ENCODE data around the gene LARP4B. TPM values are rescaled to one million over a fixed set of nuclear protein-coding genes. Genes with fewer than 3 reads are reported as not detected.

LARP4B gene
- total RNA-seq, 1 experiment from 2014 or later = 181 TPM

DNA sequence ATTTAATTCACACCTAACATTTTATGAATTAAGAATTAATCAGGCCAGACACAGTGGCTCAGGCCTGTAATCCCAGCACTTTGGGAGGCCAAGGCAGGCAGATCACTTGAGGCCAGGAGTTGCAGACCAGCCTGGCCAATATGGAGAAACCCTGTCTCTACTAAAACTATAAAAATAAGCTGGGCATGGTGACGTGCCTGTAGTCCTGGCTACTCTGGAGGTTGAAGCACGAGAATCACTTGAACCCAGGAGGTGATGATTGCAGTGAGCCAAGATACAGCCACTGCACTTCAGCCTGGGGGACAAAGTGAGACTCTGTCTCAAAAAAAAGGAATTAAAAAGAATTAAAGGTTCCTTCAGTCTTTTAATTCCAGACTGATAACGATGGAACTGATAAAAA lies 11.1 kb downstream of the LARP4B start:
- BruUV-seq (replicated peaks) = no TSS peak
- no peak overlapping the region for H3K27ac Mint-ChIP-seq (ENCODE audit: unreplicated experiment)
- intact Hi-C loops (cut with micrococcal nuclease; ENCODE audit: unreplicated experiment) = no loop called here
- H3K4me3 Mint-ChIP-seq (ENCODE audit: low read depth, unreplicated experiment) = no peak overlapping the region
- H3K36me3 Mint-ChIP-seq (ENCODE audit: insufficient read depth, unreplicated experiment) = peaks cover 48% of the 10 kb centered on the region
- no peaks in the 10 kb centered on the region for H3K27me3 Mint-ChIP-seq (ENCODE audit: unreplicated experiment)
- TF ChIP-seq, protein P1, sequence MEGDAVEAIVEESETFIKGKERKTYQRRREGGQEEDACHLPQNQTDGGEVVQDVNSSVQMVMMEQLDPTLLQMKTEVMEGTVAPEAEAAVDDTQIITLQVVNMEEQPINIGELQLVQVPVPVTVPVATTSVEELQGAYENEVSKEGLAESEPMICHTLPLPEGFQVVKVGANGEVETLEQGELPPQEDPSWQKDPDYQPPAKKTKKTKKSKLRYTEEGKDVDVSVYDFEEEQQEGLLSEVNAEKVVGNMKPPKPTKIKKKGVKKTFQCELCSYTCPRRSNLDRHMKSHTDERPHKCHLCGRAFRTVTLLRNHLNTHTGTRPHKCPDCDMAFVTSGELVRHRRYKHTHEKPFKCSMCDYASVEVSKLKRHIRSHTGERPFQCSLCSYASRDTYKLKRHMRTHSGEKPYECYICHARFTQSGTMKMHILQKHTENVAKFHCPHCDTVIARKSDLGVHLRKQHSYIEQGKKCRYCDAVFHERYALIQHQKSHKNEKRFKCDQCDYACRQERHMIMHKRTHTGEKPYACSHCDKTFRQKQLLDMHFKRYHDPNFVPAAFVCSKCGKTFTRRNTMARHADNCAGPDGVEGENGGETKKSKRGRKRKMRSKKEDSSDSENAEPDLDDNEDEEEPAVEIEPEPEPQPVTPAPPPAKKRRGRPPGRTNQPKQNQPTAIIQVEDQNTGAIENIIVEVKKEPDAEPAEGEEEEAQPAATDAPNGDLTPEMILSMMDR (IDR thresholded peaks at IDR 0.05; ENCODE audit: unreplicated experiment) = no peak
- H3K9me3 Mint-ChIP-seq (ENCODE audit: low read depth, unreplicated experiment) = no peaks in the 10 kb centered on the region
- DNase-seq = no peak
- CTCF ChIA-PET = no interaction called here
- peaks cover 16% of the 10 kb centered on the region for H3K4me1 Mint-ChIP-seq (ENCODE audit: low read depth, unreplicated experiment)

GRCh38 chr10:919481-919880 lies 12.0 kb downstream of the LARP4B start:
- H3K27ac Mint-ChIP-seq (ENCODE audit: unreplicated experiment) = no peak overlapping the region
- H3K27me3 Mint-ChIP-seq (ENCODE audit: unreplicated experiment) = no peaks in the 10 kb centered on the region
- TF ChIP-seq, protein P1 (IDR thresholded peaks at IDR 0.05; ENCODE audit: unreplicated experiment) = no peak
- no peaks in the 10 kb centered on the region for H3K9me3 Mint-ChIP-seq (ENCODE audit: low read depth, unreplicated experiment)
- no peak overlapping the region for H3K4me3 Mint-ChIP-seq (ENCODE audit: low read depth, unreplicated experiment)
- H3K36me3 Mint-ChIP-seq (ENCODE audit: insufficient read depth, unreplicated experiment) = peaks cover 49% of the 10 kb centered on the region
- CTCF ChIA-PET = no interaction called here
- peaks cover 12% of the 10 kb centered on the region for H3K4me1 Mint-ChIP-seq (ENCODE audit: low read depth, unreplicated experiment)
- DNase-seq = no peak
- intact Hi-C loops (cut with micrococcal nuclease; ENCODE audit: unreplicated experiment) = no loop called here
- BruUV-seq (replicated peaks) = no TSS peak

DNA sequence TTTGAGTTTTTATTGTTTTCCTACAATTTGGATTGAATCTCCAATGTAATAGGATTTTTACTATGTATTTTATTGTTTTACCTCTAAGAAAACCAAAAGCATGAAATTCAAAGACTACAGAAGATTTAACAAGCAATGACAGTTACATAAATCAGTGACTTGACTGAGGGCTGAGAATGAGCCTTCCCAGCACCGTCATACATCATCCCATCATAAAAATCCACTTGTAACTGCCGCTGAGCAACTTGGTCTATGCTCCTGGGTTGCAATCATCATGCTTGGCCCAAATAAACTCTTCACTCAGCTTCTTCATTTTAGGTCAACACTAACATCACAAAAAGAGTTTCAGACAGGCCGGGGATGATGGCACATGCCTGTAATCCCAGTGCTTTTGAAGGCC lies 13.5 kb downstream of the LARP4B start:
- peaks cover 41% of the 10 kb centered on the region for H3K36me3 Mint-ChIP-seq (ENCODE audit: insufficient read depth, unreplicated experiment)
- intact Hi-C loops (cut with micrococcal nuclease; ENCODE audit: unreplicated experiment) = no loop called here
- TF ChIP-seq, protein P1 (IDR thresholded peaks at IDR 0.05; ENCODE audit: unreplicated experiment) = no peak
- H3K27ac Mint-ChIP-seq (ENCODE audit: unreplicated experiment) = no peak overlapping the region
- H3K4me1 Mint-ChIP-seq (ENCODE audit: low read depth, unreplicated experiment) = peaks cover 8% of the 10 kb centered on the region
- H3K4me3 Mint-ChIP-seq (ENCODE audit: low read depth, unreplicated experiment) = no peak overlapping the region
- CTCF ChIA-PET = no interaction called here
- BruUV-seq (replicated peaks) = no TSS peak
- no peaks in the 10 kb centered on the region for H3K27me3 Mint-ChIP-seq (ENCODE audit: unreplicated experiment)
- H3K9me3 Mint-ChIP-seq (ENCODE audit: low read depth, unreplicated experiment) = no peaks in the 10 kb centered on the region
- DNase-seq = no peak

DNA sequence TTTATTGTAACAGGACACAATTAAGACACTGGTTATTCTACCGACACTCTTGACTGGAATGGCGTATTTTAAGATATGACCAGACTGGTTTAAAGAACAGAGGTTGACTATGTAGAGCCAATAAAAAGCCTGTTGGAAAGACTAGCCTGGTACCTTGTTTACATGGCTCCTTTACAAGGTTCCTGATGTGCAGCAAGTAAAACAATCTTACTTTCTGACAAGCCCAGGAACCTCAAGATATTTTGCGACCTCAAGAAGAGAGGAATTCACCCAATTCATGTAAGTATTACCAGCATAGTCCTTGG lies 14.1 kb downstream of the LARP4B start:
- Mint-ChIP-seq H3K27me3 (ENCODE audit: unreplicated experiment) (no peaks in the 10 kb centered on the region), H3K27ac (ENCODE audit: unreplicated experiment) (no peak overlapping the region), H3K9me3 (ENCODE audit: low read depth, unreplicated experiment) (no peaks in the 10 kb centered on the region), H3K4me1 (ENCODE audit: low read depth, unreplicated experiment) (peaks cover 8% of the 10 kb centered on the region), H3K36me3 (ENCODE audit: insufficient read depth, unreplicated experiment) (peaks cover 45% of the 10 kb centered on the region), H3K4me3 (ENCODE audit: low read depth, unreplicated experiment) (no peak overlapping the region)
- BruUV-seq (replicated peaks) = no TSS peak
- TF ChIP-seq, protein P1 (IDR thresholded peaks at IDR 0.05; ENCODE audit: unreplicated experiment) = no peak
- DNase-seq = no peak
- intact Hi-C loops (cut with micrococcal nuclease; ENCODE audit: unreplicated experiment) = no loop called here
- CTCF ChIA-PET = no interaction called here

Measured in Calu3 (cell line).